Stimulated activated CD8-positive, alpha-beta memory T cell treated with anti-CD3 and anti-CD28 coated beads, Interleukin-15, amount 100 ng/mL, for 1 hour (primary cell): ENCODE results near the gene CCDC78.
"Not testable (repeated sequence)": the region's sequence is repeated elsewhere in the genome, so short reads cannot be mapped to it uniquely, and the experiment has no call there.

ENCODE experiments used
- DNase-seq: peaks from one replicate; pipeline ENCODE4 v3.0.0-alpha.2; 2020; ENCODE audit warnings: low read depth

Gene CCDC78

DNA sequence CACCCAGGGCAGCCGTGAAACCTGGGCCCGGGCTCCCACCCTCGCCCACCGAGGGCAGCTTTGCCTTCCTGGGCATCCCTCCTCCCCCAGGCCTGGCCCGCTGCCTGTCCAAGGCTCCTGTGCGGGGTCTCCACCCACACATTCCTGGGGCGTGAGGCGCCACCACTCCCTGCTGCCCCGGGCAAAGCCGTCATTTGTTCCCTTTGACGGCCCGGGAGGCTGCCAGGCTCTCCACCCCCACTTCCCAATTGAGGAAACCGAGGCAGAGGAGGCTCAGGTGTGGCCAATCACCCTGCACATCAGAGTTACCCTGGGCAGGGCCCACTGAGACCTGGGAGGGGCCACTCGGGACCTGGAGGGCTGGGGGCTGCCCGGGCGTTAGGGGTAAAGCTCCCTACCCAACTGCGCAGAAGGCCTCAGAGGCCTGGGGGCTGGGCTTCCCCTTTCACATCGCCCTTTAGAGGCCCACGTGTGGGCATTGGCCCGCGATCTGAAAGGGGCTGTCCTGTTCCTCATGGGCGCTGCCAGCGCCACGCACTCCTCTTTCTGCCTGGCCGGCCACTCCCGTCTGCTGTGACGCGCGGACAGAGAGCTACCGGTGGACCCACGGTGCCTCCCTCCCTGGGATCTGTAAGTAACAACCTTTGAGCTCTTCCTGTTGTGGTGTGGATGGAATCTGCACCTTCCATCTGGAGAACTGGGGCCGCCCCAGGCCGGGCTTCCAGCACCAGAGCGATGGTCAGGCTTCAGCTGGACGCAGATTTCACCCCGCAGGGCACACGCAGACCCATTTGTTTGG lies 34.5 kb upstream of the CCDC78 start, which contains the start of gene MSLN:
Gene MSLN (plus strand): TSS at position 190 of the 799 bp plus-strand sequence. CDS start 1,947 bp downstream, outside the sequence.
- no peak for DNase-seq

DNA sequence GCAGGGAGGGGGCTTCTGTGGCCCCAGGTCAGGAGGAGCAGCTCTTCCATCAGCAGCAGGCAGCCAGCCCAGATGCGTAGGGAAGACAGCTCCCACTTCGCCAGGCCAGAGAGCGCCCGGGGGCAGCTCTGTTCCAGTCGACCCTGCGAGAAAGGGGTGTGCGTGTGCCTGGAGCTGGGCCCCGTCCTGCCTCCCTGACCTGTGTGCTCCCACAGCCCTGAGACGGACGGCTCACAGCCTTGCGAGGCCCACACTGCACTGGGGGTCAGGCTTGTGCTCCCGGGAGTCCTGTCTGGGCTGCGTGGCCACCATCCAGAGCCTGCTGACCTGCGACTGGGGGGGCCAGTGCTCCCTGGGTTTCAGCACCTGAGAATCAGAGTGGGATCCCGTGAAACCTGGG lies 33.8 kb upstream of the CCDC78 start:
- DNase-seq: no peak

DNA sequence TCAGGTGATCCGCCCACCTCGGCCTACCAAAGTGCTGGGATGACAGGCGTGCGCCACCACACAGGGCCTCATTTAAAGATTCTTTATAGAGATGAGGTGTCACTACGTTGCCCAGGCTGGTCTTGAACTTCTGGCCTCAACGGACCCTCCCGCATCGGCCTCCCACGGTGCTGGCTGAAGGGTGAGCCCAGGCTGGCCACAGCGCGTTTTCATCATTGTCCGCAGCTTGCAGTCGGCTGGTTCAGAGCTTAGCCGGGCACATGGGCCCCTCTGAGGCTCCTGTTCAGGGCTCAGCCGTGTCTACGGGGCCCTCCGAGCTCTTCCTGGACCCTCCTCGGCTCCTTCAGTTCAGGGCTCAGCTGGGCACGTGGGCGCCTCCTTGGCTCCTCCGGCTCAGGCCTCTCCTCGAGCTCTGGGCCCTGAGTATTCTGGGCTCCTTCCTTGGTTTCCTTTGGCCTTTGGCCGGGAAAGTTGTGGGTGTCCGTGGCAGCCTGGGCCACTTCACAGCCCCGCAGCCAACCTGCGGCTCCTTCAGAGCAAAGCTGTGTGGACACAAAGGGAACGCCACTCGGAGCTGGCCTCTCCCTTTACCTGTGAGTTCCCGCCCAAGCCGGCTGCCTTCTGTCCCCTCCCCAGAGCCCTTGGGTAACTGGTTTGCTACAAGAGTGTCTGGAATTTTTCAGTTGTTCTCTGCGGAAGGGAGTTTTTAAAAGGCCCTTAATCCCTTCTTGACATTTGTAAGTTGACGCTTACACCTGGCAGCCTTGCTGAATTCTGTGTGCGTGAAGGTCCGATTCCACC lies 33.1 kb upstream of the CCDC78 start:
- DNase-seq: no peak

DNA sequence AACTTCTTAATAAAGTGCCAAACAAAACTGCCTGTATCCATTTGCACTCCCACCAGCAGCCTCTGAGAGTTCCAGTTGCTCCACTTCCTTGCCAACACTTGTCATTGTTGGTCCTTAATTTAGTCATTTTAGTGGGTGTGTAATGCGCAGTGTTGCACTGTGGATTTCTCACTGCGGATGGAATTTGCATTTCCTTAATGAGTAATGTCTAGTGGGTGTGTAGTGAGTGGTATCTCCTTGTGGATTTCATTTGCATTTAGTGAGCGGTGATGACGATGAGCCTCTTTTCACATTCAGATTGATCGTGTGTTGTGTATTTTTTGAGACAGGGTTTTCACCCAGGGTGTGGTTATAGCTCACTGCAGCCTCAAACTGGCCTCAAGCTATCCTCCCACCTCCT lies 30.2 kb upstream of the CCDC78 start:
- DNase-seq: no peak

DNA sequence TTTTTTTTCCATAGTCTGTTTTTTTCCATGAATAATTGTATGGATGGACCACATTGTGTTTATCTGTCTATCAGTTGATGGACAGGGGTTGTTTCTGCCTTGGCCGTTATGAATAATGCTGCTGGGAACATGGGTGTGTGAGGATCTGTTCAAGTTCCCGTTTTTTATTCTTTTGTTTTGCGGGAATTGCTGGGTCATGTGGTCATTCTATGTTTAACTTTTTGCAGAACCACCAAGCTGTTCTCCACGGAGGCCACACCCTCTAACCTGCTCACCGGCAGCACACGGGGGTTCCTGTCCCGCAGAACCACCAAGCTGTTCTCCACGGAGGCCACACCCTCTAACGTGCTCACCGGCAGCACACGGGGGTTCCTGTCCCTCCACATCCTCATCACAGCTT lies 28.4 kb upstream of the CCDC78 start:
- DNase-seq: no peak

DNA sequence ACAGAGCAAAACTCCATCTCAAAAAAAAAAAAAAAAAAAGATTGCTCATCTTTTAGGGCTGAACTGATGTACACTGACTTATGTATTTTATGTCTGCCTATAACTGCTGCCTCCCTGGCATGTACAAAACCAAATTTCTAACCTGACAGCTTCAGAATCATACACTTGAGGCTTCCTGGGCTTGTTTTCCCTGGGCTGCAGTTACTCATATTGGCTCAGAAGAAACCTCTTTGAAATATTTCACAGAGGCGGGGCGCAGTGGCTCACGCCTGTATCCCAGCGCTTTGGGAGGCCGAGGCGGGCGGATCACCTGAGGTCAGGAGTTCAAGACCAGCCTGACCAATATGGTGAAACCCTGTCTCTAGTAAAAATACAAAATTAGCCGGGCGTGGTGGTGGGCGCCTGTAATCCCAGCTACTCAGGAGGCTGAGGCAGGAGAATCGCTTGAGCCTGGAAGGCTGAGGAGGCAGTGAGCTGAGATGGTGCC lies 27.9 kb upstream of the CCDC78 start:
- DNase-seq: not testable (repeated sequence)

DNA sequence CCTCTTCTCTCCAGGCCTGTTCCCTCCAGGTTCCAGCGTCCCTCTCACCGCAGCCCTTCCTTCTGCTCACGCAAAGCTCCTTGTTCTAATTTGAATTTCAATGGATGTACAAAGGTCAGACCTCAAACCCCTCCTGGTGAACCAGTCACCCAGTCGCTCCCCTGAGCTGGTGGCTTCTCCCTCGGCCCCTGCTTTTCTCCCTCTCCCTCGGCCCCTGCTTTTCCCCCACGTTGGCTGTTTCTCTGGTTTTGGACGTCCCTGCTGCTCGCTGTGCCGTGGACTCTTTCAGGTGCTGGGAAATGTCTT lies 25.7 kb upstream of the CCDC78 start:
- no peak for DNase-seq

DNA sequence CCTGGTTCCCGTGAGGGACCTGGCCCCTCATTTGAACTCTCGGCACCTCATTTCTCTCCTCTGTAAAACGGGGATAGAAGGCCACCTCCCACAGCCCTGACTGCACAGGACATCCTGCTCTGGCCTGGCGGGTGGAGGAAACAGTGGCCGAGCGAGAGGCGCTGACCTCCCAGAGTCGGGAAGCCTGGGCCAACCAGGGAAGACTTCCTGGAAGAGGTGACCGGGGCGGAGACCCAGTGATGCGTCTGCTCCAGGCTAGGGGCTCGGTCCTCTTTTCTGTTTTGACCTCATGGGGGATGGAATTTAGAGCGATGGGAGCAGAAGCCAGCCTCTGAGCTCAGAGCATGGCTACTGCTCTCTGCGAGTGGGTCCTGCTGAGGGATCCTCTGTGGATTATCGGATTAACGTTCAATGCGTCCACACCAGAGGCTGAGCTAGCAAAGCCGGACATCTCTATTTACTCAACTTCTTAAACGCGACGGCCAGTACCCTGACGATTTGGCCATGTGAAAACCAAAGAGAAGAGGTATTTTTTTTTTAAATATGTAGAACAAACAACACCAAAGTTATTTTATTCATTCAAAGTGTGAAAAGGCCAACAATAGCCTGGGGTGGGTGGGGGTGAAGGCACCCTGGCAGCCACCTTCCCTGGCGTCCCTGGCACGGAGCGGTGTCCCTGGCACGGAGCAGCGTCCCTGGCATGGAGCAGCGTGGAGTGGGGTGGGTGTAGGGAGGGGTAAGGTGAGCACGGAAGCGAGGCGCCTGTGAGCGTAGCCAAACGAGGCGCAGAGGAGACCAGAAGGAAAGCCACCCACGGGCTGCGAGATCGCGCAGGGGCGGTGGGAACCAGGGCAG lies 25.1 kb upstream of the CCDC78 start:
- no peak for DNase-seq

DNA sequence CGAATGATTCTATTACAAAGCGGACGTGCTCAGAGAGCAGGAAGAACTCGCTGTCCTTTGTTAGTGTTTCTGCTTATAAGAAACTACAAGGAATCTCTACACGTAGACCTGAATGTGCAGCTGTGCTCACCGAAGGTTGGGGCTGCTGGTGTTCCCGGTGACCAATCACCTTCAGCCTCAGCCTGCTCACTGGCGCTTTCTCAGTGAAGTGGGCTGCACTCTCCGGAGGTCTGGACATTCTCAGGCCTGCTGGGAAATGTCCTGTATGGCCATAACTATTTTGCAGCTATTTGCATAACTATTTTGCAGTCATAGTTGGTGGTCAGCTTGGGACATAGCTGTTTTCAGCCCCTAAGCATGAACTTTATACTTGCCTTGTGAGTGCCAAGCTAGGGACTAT lies 24.2 kb upstream of the CCDC78 start:
- no peak for DNase-seq

DNA sequence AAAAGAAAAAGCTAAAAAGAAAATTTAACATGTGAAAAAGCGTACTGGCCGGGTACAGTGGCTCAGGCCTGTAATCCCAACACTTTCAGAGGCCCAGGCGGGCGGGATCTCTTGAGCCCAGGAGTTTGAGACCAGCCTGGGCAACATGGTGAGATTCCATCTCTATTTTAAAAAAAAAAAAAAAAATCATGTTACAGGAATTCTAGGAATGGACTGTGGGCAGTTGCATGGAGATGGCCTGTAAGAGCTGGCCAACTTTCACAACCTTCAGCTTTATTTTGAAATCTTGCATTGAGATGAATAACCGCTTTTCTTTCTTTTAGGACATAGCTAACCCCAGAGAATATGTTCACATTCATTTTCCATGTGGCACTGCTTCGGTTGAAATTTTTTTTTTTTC lies 22.8 kb upstream of the CCDC78 start:
- DNase-seq: no peak

DNA sequence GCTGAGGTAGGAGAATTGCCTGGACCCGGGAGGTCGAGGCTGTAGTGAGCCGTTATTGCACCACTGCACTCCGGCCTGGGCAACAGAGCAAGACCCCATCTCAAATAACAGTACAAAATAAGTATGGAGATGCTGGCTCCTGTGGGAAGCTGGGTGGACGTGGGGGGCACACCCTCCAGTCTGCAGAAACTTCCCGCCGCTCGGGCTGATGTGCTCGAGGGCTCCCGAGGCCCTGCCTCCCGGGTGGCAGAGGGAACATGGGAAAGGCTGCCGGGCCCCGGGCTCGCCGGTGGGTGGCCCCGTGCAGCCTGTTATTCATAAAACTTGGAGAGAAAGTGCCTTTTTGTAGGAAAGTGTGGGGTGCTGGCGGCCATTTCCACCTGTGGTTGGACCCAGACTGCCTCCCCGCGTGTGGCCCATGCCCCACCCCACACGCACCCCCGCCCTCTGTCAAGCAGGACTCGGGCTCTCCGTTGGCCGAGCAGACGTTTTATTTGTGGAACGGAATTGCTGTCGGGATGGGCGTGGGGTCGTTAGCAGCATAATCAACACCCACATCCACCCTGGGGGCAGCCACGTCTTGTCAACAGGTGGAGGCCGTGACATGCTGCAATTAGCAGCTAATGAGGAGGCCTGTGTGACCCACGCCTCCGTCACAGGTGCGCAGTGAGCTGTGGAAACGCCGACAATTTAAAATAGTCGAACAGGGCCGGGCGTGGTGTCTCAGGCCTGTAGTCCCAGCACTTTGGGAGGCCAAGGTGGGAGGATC lies 21.9 kb upstream of the CCDC78 start:
- DNase-seq: no peak

DNA sequence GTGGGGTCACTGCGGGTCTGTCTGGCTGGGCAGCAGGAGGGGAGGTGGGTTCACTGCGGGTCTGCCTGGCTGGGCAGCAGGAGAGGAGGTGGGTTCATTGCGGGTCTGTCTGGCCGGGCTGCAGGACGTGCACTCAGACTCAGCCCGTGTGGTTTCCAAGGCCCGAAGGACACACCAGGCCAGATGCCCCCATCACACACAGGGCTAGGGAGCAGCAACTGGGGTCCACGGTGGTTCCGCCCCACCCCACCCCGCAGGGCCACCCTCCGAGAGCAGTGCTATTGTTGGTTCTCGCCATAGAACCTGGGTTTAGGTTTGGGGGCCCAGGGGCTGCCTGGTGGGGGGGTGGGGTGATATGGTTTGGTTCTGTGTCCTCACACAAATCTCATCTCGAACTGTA lies 20.4 kb upstream of the CCDC78 start:
- no peak for DNase-seq

DNA sequence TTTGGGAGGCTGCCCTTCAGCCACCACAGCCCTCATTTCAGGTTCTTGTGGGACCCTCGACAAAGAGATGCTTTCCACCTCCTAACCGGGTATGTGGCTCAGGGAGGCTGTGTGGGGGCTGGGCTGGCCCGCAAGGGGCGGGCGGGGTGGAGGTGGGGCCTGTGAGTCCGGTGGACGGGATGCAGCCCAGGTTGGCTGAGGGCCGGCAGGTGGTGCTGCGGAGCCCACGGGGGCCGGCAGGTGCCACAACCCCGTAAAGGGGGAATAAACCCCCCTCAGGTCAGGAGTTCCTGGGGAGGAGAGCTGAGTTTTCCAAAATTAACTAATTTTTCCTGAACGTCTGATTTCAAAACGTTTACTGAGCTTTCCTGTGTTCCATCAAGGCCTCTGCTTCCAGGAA lies 19.5 kb upstream of the CCDC78 start:
- no peak for DNase-seq

DNA sequence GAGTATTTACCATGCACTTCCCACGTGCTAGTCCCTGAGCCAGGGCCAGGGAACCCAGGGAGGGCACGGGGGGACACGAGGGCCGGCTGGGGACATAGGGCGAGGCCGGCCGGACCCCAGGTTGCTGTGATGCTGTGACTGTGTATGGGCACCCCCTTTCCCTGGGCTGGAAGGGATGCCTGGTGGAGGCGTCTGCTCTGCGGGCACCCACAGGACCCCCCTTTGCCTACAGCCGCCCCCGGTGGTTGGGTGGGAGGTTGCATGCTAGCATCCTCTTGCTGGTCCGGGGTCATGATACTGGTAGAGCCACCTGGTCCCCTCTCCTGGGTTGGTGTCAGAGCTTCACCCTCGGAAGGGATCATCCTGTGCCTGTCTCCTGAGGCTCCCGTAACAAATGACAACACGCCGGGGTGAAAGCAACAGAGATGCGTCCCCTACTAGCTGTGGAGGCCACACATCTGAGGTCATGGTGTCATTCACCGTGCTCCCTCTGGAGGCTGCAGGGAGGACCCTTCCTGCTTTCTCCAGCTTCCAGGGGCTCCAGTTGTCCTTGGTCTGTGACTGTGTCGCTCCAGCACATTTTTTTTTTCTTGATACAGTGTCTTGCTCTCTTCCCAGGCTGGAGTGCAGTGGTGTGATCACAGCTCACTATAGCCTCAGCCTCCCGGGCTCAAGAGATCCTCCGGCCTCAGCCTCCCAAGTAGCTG lies 17.7 kb upstream of the CCDC78 start:
- DNase-seq: no peak

DNA sequence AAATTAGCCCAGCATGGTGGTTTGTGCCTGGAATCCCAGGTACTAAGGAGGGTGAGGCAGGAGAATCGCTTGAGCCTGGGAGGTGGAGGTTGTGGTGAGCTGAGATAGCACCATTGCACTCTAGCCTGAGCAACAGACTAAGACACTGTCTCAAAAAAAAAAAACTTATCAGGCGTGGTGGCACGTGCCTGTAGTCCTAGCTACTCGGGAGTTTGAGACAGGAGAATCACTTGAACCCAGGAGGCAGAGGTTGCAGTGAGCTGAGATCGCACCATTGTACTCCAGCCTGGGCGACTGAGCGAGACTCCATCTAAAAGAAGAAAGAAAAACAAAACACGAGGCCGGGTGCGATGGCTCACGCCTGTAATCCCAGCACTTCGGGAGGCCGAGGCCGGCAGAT lies 16.7 kb upstream of the CCDC78 start:
- DNase-seq: not testable (repeated sequence)

DNA sequence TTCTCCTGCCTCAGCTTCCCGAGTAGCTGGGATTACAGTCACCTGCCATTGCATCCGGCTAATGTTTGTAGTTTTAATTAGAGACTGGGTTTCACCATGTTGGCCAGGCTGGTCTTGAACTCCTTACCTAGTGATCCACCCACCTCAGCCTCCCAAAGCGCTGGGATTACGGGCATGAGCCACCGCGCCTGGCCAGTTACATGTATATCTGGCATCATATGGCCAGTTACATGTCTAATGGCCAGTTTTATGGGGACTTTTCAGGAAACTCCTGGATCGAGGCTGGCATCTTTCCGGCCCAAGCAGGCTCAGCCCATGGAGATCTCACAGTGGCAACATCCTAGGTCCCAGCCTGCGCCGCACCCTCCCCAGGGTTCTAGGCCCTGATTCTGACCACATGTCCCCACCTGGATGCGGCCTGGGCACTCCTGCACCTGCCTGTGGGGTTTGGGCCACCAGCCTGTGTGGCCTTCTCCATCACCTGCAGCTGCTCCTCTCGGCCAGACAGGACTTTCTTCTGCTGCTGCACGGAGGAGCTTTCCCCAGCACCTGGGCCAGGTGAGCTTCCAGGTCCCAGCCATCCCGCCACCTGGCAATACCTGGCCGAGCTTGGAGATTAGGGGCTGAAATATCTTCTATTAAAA lies 15.9 kb upstream of the CCDC78 start:
- no peak for DNase-seq

DNA sequence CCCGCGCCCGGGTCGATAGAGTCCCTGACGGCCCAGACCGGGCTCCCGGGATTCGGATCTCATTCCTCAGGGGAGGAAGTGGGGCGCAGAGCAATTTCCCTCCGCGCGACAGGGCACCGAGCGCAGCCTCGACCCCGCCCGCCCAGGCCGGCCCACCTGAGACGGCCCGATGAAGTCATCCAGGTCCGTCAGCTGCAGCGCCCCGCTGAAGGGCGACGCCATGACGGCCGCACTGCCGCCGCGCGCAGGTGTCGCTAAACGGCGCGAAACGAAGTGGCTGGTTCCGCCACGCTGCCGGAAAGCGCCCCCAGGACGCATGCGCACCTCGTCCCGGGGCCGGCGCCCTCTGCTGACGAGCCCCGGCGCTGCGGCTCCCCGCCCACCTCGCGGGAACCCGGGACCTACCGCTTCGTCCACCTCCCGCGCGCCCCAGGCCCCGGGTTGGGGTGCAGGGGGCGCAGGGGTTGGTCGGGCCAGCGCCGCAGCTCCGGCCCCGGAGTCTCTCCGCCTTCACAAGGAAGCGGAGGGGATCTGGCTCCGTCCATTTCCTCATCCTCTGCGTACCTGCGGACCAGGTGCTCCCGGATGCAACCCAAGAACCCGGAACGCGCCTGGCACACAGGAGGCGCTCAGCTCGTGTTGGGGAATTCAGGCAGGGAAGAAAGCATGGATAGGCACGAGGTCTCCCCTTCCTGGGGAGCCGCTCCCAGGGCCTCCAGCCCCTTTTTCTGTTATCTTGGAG lies 14.7 kb upstream of the CCDC78 start, which contains the start of gene CIAO3:
Gene CIAO3 (minus strand): TSS at position 234 of the 742 bp plus-strand sequence. CDS start 12 bp downstream, at position 222.
- peak; percentile 81 for DNase-seq

DNA sequence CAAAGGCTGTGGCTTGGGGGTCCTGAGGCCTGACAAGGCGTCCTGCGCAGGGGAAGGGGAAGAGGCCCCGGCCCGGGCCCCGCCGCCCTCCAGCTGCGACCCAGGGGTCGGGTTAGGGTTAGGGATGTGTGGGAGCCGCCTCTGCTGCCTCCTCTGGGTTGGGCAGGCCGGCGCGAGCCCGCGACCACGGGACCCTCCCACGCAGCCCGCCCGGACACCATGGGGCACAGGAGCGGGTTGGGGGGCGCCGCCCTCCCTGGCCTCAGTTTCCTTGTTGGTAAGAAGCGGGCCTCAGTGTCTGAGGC lies 14.2 kb upstream of the CCDC78 start:
- no peak for DNase-seq

DNA sequence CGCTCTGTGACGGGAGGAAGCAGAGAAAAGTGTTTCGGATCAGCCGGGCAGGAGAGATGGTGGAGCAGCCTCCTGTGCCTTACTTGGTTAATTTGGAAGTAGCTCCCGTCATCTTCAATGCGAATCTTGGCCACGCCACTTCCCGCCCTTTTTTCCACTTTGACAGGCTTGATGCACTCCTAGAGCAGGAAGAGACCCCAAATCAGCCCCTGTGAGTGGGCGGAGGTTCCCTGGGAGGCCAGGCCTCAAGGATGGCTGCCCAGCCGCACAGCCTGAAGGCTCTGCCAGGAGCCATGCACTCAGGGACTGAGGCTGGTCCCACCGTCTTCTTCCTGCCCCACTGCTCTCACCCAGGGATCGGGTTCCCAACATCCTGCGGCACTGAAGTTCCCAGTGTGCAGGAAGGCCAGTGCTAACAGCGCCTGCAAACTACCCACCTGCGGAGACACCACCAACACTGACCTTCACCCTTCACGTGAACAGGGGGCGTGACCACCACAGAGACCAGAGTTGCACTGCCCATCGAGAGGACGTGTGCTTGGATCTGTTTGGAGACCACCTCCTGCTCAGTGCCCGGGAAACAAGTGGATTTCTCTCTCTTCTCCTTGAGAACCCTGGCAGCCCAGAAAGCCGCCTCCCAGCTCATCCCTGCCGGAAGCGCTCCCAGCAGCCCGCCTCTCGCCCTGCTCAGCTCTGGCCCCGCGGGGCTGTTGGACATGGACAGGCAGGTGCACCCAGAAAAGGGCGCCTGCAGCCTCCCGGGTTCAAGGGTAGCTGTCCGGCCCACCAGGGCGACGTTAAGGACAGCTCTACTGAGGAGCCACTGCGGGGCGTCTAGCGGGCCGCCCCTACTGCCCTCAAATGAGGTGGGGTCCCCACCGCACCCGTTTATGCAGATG lies 13.6 kb upstream of the CCDC78 start:
- no peak for DNase-seq
